Measurements from ENCODE around the gene CFAP45.

Gene CFAP45

DNA sequence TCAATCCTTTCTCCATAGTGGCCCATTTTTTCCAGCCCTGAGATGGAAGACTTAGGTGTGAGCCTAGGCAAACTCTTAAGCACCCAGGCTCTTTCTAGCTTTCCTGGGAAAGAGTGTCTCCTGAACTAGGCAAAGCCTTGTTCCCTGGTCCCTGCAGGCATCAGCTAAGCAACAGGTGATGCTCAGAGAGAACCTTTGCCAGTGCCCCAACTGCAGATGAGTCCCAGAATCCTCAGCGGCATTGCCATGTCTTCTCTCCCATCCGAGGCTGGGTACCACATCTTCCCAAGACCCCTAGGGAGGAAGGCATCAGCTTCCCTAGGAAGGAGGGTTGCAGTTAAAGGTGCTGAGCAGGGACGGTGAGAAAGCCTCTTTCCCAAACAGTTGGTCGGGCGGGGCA, 29.3 kb downstream of the CFAP45 start:
- DNase-seq: no peak

DNA sequence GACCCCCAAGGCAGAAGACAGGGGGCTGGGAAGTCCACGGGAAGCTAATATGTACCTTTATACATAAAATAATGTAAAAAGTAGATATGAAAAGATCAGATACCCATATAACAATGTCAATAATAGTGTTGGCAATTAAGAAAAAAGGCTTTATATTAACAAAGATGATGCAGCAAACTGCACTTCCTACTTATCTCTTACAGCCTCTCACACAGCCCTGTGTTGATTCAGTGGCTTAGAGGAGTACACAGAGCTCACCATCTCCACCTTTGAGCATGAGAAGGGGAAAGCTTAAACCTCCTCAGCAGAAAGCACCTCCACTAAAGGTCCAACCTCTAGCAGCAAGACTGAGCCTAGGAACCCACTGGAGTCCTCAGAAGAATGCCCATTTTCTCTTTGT, 30.4 kb downstream of the CFAP45 start:
- no peak for DNase-seq

DNA sequence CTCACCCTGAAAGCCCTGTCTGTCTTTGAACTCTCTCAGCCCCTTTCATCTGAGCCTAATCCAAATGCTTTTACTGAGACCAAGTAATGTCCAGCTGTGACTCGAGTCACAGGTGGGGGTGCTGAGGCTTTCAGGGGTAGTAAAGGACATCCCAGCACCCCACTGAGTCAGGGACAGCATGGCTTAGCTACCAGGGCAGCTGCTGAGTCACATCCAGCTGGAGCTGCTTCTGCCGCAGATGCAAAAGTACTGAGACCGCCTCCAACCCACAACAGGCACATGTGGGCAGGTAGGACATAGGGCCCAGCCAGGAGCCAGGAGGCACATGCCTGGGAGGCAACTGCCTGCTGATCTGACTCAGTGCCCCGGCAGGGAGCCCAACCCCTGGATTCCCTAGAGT, 30.8 kb downstream of the CFAP45 start:
- DNase-seq: peak; percentile 35

DNA sequence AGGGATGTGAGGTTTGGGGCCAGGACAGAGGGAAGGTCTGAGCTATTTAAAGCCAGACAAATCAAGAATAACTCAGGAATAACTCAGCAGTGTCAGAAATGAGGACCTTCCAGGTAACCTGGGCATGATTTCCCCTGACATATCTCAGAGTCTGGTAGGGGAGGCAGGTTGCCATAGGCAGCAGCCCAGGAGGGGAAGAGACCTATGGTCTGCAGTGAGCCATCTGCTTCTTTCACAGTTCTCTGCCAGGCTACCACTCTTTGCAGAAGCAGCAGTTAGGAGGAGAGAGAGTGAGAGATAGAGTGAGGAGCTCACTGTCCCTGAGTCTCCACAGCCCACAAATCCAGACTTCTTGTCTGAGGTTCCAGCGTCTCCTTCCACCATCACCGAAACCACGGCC, 31.2 kb downstream of the CFAP45 start:
- no peak for DNase-seq

DNA sequence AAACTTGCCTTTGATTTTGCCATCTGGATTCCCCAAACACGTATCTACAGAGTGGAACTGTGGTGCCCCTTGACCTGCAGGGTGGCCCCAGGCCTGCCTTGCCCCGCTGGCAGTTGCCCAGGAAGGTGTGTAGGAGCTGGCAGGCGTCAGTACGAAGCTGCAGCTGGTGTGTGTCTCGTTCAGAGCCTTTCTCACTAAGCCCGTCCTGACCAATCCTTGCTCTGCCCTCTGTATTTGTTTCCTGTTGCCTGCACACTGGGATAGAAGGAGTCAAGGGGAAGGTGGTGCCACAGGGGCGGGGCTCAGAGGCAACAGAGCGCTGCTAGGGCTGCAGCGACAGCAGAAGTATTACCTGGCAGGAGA, 32.3 kb downstream of the CFAP45 start:
- no peak for DNase-seq

DNA sequence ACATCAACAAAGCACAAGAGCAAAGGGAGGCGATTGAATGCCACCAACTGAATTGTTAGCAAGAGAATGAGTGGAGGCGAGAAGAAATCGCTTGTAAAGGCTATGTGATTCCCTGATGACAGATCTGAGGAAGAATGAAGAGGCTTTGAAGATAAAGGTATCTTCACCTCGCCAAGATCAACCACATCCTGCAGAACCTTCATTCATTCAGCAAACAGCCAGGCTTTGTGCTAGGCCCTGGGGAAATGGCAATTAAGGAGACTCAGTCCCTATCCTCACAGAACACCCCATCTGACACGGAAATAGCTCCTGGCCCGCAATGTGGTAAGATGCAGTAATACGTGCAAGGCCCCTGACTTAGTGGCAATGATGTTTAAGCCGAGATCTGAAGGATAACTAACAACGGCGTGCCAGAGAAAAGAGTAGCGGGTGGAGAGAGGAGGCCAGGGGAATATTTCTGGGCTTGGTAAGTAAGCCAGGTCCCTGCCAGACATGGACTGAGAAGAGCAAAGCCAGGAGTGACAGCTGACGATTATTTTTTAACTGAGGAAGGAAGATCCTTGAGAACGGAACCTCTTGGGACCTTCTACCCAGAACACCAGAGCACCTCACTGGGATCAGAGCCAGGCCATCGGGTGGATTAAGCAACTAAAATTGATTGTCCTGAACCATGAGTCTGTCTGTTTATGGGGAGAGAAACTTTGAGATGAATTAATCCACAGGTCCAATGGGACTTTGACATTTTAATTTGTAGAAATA, 32.9 kb downstream of the CFAP45 start:
- no peak for DNase-seq

DNA sequence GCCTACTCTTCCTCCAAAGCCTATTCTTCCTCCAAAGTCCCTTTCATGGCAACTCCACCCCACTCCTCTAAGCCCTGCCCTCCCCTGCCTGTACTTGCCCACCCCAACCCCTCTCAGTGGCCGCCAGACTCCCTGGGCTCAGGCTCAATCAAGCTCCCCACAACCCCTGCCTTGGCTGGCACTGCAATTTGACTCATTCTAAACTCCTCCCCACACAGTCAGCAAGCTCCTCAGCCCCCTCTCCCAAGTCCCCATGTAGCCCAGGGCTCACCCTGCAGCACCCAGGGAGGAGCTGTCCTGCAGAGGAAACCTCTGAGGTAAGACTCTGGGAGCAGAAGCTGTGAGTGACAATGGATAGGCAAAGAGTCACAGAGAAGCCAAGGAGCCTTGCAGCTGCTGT, 33.9 kb downstream of the CFAP45 start:
- no peak for DNase-seq

DNA sequence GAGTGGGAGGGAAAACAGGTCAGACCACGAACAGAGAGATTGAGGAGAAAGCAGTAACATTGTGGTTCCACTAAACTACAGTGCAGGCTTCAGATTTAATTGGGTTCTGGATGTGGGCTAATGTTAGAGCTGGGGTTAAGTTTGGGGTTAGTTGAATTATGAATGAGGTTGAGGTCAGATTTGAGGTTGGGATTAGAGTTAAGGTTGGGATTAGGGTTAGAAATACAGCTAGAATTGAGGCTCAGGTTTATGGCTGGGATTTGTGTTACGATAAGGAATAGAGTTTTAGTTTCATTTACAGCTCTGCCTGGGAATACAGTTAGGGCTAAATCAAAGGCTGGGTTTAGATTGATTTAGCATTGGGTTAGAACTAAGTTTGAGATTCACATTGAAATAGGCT, 35.7 kb downstream of the CFAP45 start:
- DNase-seq: no peak

DNA sequence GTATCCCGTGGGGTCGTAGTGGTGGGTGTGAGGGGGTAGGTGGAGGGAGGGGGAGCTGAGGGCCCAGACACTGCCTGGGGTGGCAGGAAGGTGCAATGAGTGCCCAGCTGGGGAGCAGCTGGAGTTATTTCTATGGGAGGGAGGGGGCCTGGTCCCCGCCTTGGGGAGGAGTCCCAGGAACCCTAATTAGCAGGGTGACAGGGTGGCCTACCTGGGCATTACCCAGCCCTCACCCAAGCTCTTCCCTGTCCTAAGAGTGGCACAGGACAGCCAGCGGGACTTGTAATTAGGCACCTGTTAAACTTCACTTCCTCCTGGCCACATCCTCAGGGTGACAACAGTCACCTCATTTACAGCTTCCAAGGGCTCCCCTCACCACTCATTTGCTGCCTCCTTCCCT, 37.4 kb downstream of the CFAP45 start, which contains the start of gene VSIG8:
Gene VSIG8 (minus strand): TSS at position 101 of the 400 bp plus-strand sequence. CDS start 136 bp downstream, outside the sequence.
- no peak for DNase-seq

DNA sequence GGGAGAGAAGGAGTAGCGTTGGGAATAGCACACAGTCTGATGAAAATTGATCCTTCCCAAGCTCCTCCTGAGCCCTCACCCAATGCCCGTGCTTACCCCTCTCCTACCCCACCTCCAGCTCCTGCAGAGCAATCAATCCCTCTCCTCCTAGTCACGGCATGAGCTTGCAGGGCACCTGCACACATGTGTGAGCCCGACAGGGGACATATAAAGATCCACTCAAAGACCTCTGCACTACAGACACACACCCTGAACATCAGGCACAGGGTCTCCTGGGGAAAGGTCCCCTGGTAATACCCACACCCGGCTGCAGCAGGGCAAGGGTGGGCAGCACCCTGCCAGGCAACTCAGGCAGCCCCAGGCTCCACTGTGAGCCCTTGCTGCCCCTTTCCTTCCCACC, 37.9 kb downstream of the CFAP45 start:
- no peak for DNase-seq

DNA sequence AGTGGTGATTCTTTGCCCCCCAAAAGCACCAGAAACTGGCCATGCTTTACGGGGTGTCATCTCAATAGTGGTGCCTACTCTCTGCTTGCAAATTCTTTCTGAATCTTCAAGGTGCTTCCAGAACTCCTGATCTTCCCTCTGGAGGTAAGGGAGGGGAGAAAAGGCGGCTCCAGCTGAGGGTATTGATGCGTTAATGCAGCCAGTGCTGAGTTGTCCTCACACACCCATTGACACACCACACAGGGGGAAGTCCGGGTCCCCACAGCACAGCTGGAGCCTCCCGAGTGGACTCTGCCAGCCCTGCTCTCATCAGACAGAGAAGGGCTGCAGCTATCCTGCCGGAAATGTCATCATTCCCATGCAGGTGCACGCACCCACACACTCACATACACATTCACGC, 38.7 kb downstream of the CFAP45 start:
- DNase-seq: no peak

DNA sequence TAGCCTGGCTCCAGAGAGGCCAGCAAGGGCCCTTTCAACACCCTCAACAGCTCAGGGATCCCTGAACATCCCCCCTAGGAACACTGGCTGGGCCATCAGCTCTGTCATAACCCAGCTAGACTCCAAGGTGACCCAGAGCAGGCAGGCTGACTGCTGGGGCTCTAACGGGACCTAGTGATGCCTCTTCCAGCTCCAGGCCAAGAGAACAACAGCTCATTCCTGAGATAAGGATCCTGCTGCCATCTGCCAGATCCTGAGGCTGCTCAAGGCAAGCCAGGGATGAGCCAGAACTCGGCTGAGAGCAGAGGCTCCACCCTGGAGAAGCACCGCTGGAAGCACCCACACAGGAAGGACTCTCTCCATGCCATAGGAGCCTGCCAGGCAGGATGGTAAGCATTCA, 39.5 kb downstream of the CFAP45 start:
- DNase-seq: no peak

DNA sequence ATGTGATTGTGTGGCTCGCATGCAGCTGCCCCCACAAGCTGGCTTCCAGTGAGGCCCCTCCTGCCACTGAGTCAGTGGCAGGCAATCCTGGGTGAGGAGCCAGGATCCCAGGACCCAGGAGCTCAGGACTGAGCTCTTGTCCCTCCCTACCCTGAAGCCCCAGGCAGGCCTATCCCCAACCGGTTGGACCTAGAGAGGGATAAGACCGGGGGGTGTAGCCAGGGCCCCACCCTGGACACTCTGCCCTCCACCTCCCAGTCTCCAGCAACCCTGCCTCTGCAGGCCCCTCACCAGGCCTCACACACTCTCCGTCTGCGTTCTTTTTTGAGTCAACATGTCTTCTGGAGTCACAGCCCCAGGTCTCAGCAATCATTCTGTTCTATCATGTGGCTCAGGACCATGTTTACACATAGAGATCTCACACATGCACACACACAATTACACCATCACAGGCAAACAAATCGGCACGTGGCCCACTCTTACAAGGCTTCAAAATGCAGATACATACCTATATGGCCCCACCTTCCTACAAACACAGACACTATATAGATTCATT, 40.1 kb downstream of the CFAP45 start:
- no peak for DNase-seq

DNA sequence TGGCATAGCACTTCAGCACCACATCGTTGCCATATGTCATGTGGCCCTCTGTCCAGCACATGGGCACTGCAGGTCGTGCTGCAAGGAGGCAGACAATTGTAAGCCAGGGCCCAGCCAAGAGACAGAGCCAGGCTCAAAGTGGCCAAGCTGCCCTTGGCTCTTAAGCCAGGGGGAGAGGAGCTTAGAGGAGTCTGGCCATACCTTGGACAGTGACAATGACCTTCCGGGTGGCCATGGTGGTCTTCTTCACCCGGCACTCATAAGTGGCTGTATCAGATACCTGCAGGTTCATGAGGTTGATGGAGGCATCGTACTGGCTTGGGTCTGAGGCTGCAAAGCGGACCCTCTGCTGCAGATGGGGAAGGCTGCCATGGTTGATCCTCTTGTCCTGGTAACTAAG, 42.1 kb downstream of the CFAP45 start:
- DNase-seq: no peak

DNA sequence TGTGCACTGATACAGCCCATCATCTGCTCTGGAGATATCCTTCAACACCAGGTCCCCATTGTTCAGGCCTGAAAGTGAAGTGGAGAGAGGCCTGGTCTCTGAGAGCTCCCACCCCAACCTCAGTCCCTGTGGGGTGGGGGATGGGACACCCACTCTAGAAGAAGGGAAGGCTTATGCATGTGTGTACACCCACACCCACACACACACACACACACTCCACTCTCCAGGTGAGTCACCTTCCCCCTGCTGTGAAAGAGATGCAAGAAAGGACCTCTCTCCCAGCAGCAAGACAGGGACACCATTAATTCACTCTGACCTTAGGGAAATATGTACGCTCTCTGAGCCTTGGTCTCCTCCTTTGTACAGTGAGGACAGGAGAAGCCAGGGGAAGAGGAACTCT, 43.4 kb downstream of the CFAP45 start:
- no peak for DNase-seq

DNA sequence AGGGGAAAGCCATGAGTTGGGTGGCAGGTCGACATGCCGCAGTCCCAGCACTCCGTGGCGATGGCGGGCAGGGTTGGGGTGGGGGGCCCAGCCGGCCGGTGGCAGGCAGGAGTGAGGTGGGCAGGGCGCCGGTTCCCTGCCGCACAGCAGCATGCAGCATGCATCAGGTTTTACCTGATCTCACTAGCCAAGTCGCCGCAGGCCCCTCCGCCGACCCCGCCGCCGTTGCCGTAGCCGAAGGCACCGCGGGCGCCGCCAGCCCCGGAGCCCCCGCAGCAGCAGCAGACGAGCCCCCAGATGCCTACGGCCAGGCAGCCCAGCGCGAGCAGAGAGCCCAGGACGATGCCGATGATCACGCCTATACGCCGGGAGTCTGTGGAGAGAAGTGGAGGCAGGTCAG, 44.3 kb downstream of the CFAP45 start:
- DNase-seq: no peak

DNA sequence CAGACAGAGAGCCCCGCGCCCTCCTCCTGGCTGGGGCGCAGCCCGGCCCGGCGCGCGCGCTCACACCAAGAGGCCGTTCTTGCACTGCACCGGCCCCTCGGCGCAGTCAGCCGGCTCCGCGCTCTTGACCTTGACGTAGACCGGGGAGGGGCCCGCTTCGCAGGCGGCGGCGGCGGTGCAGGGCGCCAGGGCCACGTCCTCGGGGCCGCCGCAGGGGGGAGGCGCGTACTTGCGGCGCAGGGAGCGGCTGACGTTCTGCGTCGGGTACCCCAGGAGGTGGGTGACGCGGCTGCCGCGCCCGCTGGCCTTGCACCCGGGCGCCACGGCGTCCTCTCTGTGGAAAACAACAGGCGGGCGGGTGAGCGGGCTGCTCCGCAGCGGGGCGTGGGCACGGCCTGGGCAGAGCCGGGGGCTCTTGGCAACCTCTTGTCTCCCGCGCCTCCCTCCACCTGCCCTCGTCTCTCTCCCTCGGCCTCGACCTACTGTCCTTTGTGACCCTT, 45.2 kb downstream of the CFAP45 start:
- DNase-seq: peak; percentile 83

DNA sequence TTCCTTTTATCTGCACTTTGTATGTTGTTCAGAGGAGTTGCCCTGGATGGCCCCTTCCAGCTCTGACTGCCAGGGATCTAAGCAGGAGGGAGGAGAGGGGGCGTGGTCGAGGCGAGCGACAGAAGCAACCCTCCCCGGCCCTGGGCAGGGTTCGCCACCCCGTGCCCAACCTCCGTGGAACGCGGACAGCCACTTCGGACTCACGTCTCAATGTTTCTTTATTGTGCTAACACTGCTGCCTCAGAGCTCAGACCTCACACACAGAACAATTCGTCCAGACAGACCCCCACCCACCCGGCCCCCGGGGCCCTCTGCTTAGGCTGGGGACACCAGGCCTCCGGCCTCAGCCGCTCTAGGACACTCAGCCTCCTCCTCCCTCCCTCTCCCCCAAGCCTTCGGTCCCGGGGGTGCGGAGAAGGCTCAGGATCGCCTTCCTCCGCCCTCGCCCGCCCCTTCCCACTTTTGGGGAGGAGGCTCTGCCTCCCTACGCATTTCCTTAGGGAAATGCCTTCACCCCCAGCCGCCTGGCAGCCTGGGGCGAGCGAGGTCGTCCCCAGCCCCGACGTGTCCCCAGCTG, 45.8 kb downstream of the CFAP45 start:
- no peak for DNase-seq

DNA sequence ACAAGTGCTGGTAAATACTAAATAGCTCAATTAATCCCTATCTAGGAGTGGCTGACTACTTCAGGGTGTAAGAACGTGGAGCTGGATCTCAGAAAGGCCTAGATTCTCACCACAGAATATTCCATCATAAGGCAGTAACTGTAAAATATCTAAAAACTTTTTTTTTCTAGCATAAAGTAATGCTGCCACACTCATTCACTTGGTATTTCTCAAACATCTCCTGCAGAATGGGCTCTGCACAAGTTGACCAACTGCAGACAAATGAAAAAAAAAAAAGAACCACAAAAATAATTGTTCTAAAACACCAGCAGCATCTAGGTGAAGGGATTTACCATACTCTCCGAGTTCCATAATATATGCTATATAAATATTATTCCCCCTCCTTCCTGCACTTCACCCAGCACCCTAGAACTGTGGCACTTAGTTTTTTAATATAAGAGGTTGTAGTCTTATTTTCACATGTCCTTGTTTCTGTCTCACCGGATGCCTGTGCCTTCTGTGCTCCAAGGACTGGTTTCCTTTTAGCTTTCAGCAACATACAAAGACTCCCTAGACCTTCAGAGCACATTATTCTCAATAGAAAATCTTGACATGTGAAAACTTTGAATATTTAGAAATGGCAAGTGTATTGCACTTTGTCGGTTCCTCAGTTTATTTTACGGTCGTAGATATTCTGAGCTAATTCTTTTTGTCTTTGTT, 46.4 kb downstream of the CFAP45 start:
- DNase-seq: no peak

DNA sequence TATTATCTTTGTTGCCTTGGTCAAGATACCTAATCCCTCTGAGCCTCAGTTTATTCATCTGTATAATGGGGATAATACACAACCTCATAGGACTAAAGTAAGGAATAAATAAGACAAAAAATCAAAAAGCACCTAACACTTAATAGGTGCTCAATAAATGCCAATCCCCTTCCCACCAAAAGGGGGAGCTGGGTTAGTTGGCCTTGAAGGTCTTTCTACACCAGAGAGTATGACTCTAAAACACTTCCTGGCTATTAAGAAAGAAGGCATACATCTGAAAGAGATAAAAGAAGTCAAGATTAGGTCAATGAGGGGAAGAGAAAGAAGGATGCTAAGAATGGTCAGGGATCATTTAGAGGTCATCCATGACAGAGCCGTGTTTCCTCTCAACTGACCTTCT, 48.6 kb downstream of the CFAP45 start:
- peak; percentile 18 for DNase-seq

DNA sequence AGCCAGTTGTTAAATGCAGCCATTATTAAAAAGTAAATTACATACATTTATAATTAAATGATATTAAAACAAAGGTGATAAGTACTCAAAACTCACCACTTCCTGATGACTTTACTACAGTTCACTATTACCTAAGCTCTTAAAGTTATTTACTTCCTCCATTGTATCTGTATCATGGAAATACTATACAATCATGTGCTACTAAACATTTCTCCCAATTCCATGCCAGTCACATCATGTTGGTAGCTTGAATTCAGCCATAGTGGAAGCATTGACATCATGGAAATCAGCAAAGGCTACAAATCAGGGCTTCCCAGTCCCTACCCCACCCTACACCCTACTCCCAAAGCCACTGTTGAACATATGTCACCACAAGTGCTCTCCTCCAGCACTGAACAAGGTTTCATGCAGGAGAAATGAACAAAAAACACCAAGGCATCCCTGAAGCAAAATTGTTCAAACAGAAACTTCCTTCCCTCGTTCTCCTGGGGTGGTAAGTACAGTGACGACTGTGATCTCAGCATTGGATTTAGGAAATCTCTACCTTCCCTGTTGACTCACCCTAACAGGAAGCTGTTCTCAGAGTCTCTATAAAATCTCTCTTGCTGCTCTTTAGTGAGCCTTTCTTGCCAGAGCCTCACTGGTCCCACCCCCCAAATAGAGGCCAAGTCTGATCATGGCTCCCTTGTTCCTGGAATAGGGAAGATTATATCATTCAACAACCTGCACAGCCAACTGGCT, 50.2 kb downstream of the CFAP45 start:
- no peak for DNase-seq

DNA sequence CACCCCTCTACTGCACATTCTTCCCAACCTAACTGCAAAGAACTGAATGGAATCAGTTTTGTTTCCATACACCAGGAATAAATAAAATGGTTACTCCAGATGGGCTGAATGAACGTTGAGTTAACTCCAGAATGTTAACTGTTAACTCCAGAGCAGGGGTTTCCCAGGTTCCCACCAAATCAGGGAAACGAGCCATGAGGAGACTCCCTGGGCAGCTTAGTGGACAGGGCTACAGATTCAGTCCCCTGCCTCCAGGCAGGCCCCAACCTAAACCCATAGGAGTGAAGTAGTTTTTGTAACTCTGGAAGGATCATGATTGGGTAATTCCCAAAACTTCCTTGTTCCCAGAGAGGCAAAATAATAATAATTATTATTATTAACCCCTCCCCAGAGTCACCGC, 51.6 kb downstream of the CFAP45 start:
- no peak for DNase-seq

DNA sequence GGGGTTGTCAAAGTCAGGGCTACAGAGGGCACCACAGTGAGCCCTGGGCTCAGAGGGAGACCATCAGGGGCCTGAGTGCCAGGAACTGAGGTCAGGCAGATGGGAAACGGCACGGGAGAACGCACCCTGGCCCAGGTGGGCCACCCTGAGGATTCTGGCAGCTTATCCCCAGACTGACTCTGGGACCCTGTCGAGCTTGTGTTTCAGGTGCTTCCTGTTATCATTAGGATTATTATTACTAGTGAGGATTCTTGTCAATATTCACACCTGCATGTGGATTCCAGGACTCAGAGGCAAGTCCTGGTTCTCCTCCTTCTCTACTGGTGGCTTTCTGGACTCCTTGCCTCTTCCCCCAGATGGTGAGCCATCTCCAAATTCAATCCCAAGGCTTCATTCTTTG, 52.7 kb downstream of the CFAP45 start:
- no peak for DNase-seq

Data from activated CD4-positive, alpha-beta T cell treated with anti-CD3 and anti-CD28 coated beads, Interleukin-10, Interleukin-2, amounts not matched to agents 100 ng/mL and 50 ng/mL, durations not matched to agents 16 hours and 8 hours (primary cell).